GM12878 (cell line): ENCODE measurements around the gene RELT. TPM values are rescaled to one million over a fixed set of nuclear protein-coding genes. Genes with fewer than 3 reads are reported as not detected.

Source experiments
- ATAC-seq: fragments of 200-7000 bp; cut with Tn5 transposase; 3 replicates; pipeline ENCODE4 v1.9.1; 2020; ENCODE audit warnings: mild to moderate bottlenecking, moderate library complexity
- BruUV-seq: library from RNA; stranded (reverse); fragments of 400-500 nt; replicated peaks from 2 replicates; lab custom pipeline; 2021; lab: Mats Ljungman, UMichigan
- CTCF ChIA-PET: fragments of 300-600 bp; sonication (Branson Sonifier 250); formaldehyde crosslinking; extraction: SDS; loops from one replicate; lab custom pipeline; 2021; ENCODE audit warnings: inconsistent platforms; lab: Yijun Ruan, JAX
- POLR2A ChIA-PET: fragments of 350-600 bp; formaldehyde crosslinking; extraction: SDS; loops from one replicate; lab custom pipeline; 2021; ENCODE audit warnings: inconsistent platforms; lab: Charles Lee
- RAD21 ChIA-PET: fragments of 300-600 bp; sonication (Branson Sonifier 250); formaldehyde crosslinking; loops from one replicate; lab custom pipeline; 2023; ENCODE audit warnings: antibody characterized with exemption; ENCODE audit not compliant: unreplicated experiment; lab: Charles Lee
- SMC1A ChIA-PET: fragments of 300-600 bp; sonication (Branson Sonifier 250); formaldehyde crosslinking; loops from one replicate; lab custom pipeline; 2023; ENCODE audit not compliant: unreplicated experiment, uncharacterized antibody; lab: Charles Lee
- DNase-seq: peaks from one replicate; pipeline ENCODE4 v3.0.0-alpha.2; 2011; ENCODE audit warnings: low read depth, low spot score
- FAIRE-seq: peaks from 3 replicates; lab custom pipeline; 2011; peaks lifted over from hg19 to GRCh38; lab: Jason Lieb, UNC
- H2AFZ ChIP-seq: 2 replicates; pipeline ENCODE4 v1.6.0; 2011; ENCODE audit warnings: low read depth, low read length, control low read depth; ENCODE audit not compliant: control insufficient read depth
- H3K27ac ChIP-seq: 2 replicates; pipeline ENCODE4 v1.5.1; 2011; ENCODE audit warnings: control low read depth; ENCODE audit not compliant: control insufficient read depth, insufficient read depth
- H3K27me3 ChIP-seq, 2 experiments: replicated peaks in 1 of 2; 2 replicates each; pipeline versions ENCODE4 v1.6.0 to v1.6.1; 2011; ENCODE audit warnings: low read length in 1 of 2; ENCODE audit not compliant: control insufficient read depth in 2 of 2, insufficient read depth in 2 of 2
- H3K36me3 ChIP-seq, 2 experiments: 2 replicates each; pipeline ENCODE4 v1.5.1; 2011; ENCODE audit warnings: low read length in 1 of 2; ENCODE audit not compliant: control insufficient read depth in 2 of 2, insufficient read depth in 2 of 2
- H3K4me1 ChIP-seq: 2 replicates; pipeline ENCODE4 v1.6.1; 2011; ENCODE audit warnings: mild to moderate bottlenecking, low read length, moderate library complexity, mixed read lengths; ENCODE audit not compliant: control insufficient read depth, insufficient read depth
- H3K4me2 ChIP-seq: 2 replicates; pipeline ENCODE4 v1.6.0; 2011; ENCODE audit warnings: control low read depth; ENCODE audit not compliant: control insufficient read depth, insufficient read depth
- H3K4me3 ChIP-seq: fragments of 200-600 bp; sonication (generic); 2 replicates; pipeline ENCODE4 v1.5.1; 2016
- H3K79me2 ChIP-seq: 2 replicates; pipeline ENCODE4 v1.6.0; 2011; ENCODE audit warnings: low read length; ENCODE audit not compliant: control insufficient read depth, insufficient read depth
- H3K9ac ChIP-seq: 2 replicates; pipeline ENCODE4 v1.8.0; 2011; ENCODE audit warnings: low read length, control low read depth, mixed read lengths; ENCODE audit not compliant: control insufficient read depth, insufficient read depth
- H3K9me3 ChIP-seq: replicated peaks from 3 replicates; pipeline ENCODE4 v1.5.1; 2011; ENCODE audit warnings: mild to moderate bottlenecking, low read length; ENCODE audit not compliant: control insufficient read depth, insufficient read depth
- H4K20me1 ChIP-seq: 2 replicates; pipeline ENCODE4 v1.6.0; 2011; ENCODE audit not compliant: control insufficient read depth, insufficient read depth
- CEBPB ChIP-seq, 2 experiments: fragments of 150-350 bp in 1 of 2; IDR thresholded peaks; 2 replicates each; pipeline ENCODE4 v1.6.1; 2012 to 2014; ENCODE audit warnings: low read depth in 2 of 2, low read length in 2 of 2, borderline replicate concordance in 1 of 2, inconsistent platforms in 1 of 2
- CTCF ChIP-seq, 3 experiments: IDR thresholded peaks in 2 of 3; conservative IDR thresholded peaks in 1 of 3; 2 replicates each; pipeline ENCODE4 v1.5.1; 2011; ENCODE audit warnings: low read depth in 3 of 3, low read length in 3 of 3, mild to moderate bottlenecking in 3 of 3, control low read depth in 2 of 3, moderate library complexity in 2 of 3, inconsistent platforms in 1 of 3, mixed read lengths in 1 of 3; ENCODE audit not compliant: control insufficient read depth in 2 of 3, insufficient read depth in 1 of 3; ENCODE audit errors: extremely low read depth in 1 of 3
- MYC ChIP-seq: IDR thresholded peaks from 2 replicates; pipeline ENCODE4 v1.6.1; 2011; ENCODE audit warnings: mild to moderate bottlenecking, low read length, moderate library complexity, inconsistent platforms; ENCODE audit not compliant: insufficient read depth, insufficient replicate concordance, insufficient read length, severe bottlenecking
- SREBF1 ChIP-seq: IDR thresholded peaks from 2 replicates; pipeline ENCODE4 v1.6.1; 2012; ENCODE audit warnings: mild to moderate bottlenecking, low read length
- ZNF274 ChIP-seq: IDR thresholded peaks from one replicate; pipeline ENCODE4 v1.8.0; 2011; ENCODE audit not compliant: insufficient read length, insufficient read depth
- WGBS: methylation state at CpG from one replicate; pipeline ENCODE4 v1.1.6; 2016; ENCODE audit warnings: low lambda C conversion rate; ENCODE audit not compliant: insufficient replicate concordance, insufficient coverage; ENCODE audit errors: missing lambda C conversion rate; 5-methylcytosine and 5-hydroxymethylcytosine counted together
- in situ Hi-C: fragments of 300-500 bp; cut with MboI; formaldehyde crosslinking; loops from 9 replicates; pipeline ENCODE4 v1.14.3; 2018; ENCODE audit warnings: mixed read lengths
- intact Hi-C: fragments of 100-400 bp; cut with micrococcal nuclease; formaldehyde crosslinking; loops from one replicate; pipeline ENCODE4 v1.14.2; 2022; ENCODE audit not compliant: unreplicated experiment
- polyA plus RNA-seq, 11 experiments: library from polyadenylated mRNA; depleted of rRNA in 4 of 11; unstranded in 6 of 11; stranded (reverse) in 5 of 11; fragments of >200 nt; fragmentation: Nextera tagmentation in 4 of 11; fragmentation: Illumina TruSeq in 1 of 11; extraction: Ambion mirVana in 4 of 11; extraction: Trizol in 1 of 11; gene quantifications; 1 replicate in 1 of 11; 2 replicates in 10 of 11; pipeline versions ENCODE4 v1.2.1 to v1.2.3, GENCODE V29; 2011 to 2016; ENCODE audit warnings: inconsistent platforms in 2 of 11, missing spikeins in 2 of 11, low read depth in 1 of 11
- total RNA-seq, 4 experiments: library from RNA; depleted of rRNA in 3 of 4; stranded (reverse); fragments of >200 nt in 3 of 4; fragmentation: Illumina TruSeq in 1 of 4; extraction: Trizol in 1 of 4; gene quantifications; 2 replicates each; pipeline versions ENCODE4 v1.2.1 to v1.2.3, GENCODE V29; 2013 to 2021

The RELT gene
- total and polyA plus RNA-seq, 10 of the 15 experiments (the other 5 are each of a cell fraction or from before 2014, with no cell fraction given), result 1.2 to 28.5 (median 10.8) TPM

- DNase-seq, result no peak
- Histone ChIP-seq H3K4me1 (no peaks in the 10 kb centered on the region), H3K36me3 (peaks cover 0 to 4% of the 10 kb centered on the region in 2 experiments; a peak in 2 of 4 replicates), H2AFZ (no peak overlapping the region), H3K27me3 (no peaks in the 10 kb centered on the region), H3K4me2 (no peak overlapping the region), H4K20me1 (no peaks in the 10 kb centered on the region), H3K79me2 (no peaks in the 10 kb centered on the region), H3K27ac (no peak overlapping the region), H3K4me3 (no peak overlapping the region), H3K9ac (no peak overlapping the region), H3K9me3 (no peaks in the 10 kb centered on the region)
- intact Hi-C loops (no loop called here), in situ Hi-C loops (no loop called here)
- POLR2A ChIA-PET, result interaction anchor here (0.7 kb wide), 1 partner anchor 48 kb away, joined by 4 read pairs; no protein-coding TSS in a partner anchor
- SMC1A ChIA-PET, result interaction anchor here (0.7 to 1.9 kb wide), 3 partner anchors 27 to 449 kb away, joined by 3 to 4 read pairs (median 3); no protein-coding TSS in a partner anchor
- WGBS, result 64% methylated on average over 4 of the region's 4 CpGs
- no TSS peak for BruUV-seq
- no peak for FAIRE-seq
- CTCF ChIA-PET, result interaction anchor here (0.9 to 15.3 kb wide), 4 partner anchors 12 to 308 kb away, joined by 3 to 400 read pairs (median 4); no protein-coding TSS in a partner anchor
- ATAC-seq, result no peak
- RAD21 ChIA-PET, result interaction anchor here (0.5 to 1.1 kb wide), 3 partner anchors 20 to 884 kb away, joined by 3 to 4 read pairs (median 4); no protein-coding TSS in a partner anchor
- no peak for TF ChIP-seq CEBPB (IDR thresholded peaks at IDR 0.05; ENCODE audit: borderline replicate concordance in 1 of 2, low read depth in 2 of 2, low read length in 2 of 2)
- no peak for TF ChIP-seq MYC
- TF ChIP-seq ZNF274, result no peak
- no peak for TF ChIP-seq SREBF1
- no peak for TF ChIP-seq CTCF (IDR thresholded peaks at IDR 0.05 in 2 of 3, conservative IDR thresholded peaks at IDR 0.05 in 1 of 3; ENCODE audit: control insufficient read depth in 2 of 3, extremely low read depth in 1 of 3, insufficient read depth in 1 of 3, low read depth in 3 of 3, low read length in 3 of 3)
These were observed 21.1 kb upstream of the RELT start for GRCh38 chr11:73355109-73355508.
